Central memory CD8-positive, alpha-beta T cell (primary cell): Measurements from ENCODE around the gene MACC1.

Experiments used
- ATAC-seq: fragments of 150-1000 bp; cut with Tn5 transposase; replicated peaks from 2 replicates; pipeline ENCODE4 v1.10.0; 2022; ENCODE audit warnings: mild to moderate bottlenecking, moderate FRiP score, moderate number of reproducible peaks; ENCODE audit not compliant: poor library complexity, severe bottlenecking; ENCODE audit errors: extremely low read depth
- DNase-seq, 2 donors: peaks; one replicate each; pipeline ENCODE4 v3.0.0; 2021; ENCODE audit warnings: low spot score in 2 of 2
- H3K27ac Mint-ChIP-seq: one replicate; pipeline ENCODE4 v1.8.0; 2022; ENCODE audit warnings: low read depth, mild to moderate bottlenecking, moderate library complexity, mixed read lengths
- H3K27me3 Mint-ChIP-seq: one replicate; pipeline ENCODE4 v1.8.0; 2022; ENCODE audit warnings: mixed read lengths
- H3K36me3 Mint-ChIP-seq: one replicate; pipeline ENCODE4 v1.8.0; 2022; ENCODE audit warnings: mild to moderate bottlenecking, moderate library complexity, mixed read lengths; ENCODE audit not compliant: insufficient read depth
- H3K4me1 Mint-ChIP-seq: one replicate; pipeline ENCODE4 v1.8.0; 2022; ENCODE audit warnings: mixed read lengths
- H3K4me3 Mint-ChIP-seq: one replicate; pipeline ENCODE4 v1.8.0; 2022; ENCODE audit warnings: mild to moderate bottlenecking, moderate library complexity, mixed read lengths
- H3K9me3 Mint-ChIP-seq: one replicate; pipeline ENCODE4 v1.8.0; 2022; ENCODE audit warnings: mixed read lengths

Gene MACC1

DNA sequence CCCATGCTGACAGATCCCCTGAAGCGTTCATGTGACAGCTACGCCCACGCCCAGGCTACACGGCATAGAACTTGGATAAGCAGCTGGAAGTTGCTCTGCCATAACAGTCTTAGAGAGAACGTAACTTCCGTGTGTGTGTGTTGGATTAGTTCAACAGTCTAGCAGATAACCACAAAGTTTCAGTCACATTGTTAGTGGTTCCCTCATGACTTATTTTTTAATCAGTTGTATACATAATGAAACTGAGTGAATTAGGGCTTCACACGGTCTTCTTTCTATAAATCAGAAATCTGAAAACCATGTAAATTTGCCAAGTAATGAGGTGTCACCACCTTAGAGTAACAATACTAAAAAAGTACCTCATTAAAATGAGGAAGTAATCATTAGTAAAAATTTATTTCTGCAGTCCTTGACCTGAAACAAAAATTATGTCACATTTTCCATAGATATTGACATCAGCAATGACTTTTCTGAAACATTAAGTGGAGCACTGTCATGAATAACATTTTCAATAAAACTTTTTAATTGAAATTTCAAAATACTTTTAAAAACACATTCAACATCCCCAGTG, 21.7 kb upstream of the MACC1 start:
- no peaks in the 10 kb centered on the region for H3K36me3 Mint-ChIP-seq
- H3K4me3 Mint-ChIP-seq, result peak overlapping the region; percentile 24
- peak; percentile 60 for ATAC-seq
- no peak overlapping the region for H3K27ac Mint-ChIP-seq
- no peaks in the 10 kb centered on the region for H3K4me1 Mint-ChIP-seq
- H3K9me3 Mint-ChIP-seq, result peaks cover 3% of the 10 kb centered on the region
- no peaks in the 10 kb centered on the region for H3K27me3 Mint-ChIP-seq
- DNase-seq, result no peak

DNA sequence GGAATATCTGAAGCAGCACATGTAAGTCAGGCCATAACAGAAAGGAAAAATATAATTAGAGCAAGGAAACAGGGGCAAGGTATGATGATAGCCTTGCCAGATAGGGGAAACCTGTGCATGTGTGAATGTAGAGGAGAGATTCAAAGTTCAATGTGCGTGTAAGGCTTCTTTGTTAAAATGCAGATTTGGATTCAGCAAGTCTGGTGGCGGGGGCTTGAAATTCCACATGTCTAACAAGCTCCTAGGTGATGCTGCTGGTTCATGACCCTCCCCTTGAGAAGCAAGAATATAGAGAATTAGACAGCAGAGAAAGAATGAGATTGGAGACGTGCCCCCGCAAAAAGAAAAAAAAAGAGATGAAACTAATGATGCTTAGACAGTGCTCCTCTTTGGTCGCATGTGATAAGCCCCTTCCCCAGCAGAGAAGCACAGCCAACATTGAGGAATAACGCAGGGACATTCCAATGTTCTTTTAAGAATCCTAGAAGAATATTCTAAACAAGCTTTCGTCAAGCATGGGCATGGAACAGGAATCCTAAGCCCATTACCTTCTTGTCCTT, 21.1 kb upstream of the MACC1 start:
- no peaks in the 10 kb centered on the region for H3K27me3 Mint-ChIP-seq
- ATAC-seq, result no peak
- H3K9me3 Mint-ChIP-seq, result peaks cover 3% of the 10 kb centered on the region
- no peak overlapping the region for H3K27ac Mint-ChIP-seq
- H3K4me1 Mint-ChIP-seq, result no peaks in the 10 kb centered on the region
- H3K36me3 Mint-ChIP-seq, result no peaks in the 10 kb centered on the region
- peak overlapping the region; percentile 24 for H3K4me3 Mint-ChIP-seq
- no peak for DNase-seq

DNA sequence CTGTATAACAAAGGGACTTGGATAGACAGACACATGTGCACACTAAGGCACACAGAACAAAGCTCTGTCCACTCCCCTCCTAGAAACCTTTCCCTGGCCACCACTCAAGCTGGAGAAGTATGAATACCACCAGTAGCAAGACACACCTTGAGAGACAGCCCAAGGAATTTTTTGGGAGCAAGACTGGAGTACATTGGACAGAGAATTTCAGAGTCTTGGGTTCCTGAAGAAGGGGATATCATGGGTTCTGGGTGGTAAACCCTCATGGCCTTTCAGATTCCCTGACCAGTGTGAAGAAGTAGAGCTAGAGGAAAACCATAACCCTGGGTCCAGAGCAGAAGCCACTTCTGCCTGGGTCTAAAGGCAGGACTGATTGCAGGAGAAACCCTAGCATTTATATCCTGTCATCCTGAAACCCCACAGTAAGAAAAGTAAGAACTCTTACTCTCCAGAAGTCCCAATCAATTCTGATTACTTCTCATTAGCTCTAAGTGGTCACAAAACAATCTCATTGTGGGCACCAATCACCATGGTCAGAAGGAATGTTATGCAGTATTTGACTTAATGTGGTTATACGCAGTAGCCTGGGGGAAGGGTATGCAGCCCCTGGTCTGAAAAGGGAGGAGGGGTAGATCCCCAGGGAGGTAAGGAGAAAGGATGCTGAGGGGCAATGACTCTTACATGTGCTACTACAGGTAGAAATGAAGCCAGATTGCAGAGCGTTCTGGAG, 20.4 kb upstream of the MACC1 start:
- Mint-ChIP-seq H3K27me3 (no peaks in the 10 kb centered on the region), H3K27ac (no peak overlapping the region), H3K36me3 (no peaks in the 10 kb centered on the region), H3K4me3 (no peak overlapping the region), H3K4me1 (no peaks in the 10 kb centered on the region), H3K9me3 (peaks cover 3% of the 10 kb centered on the region)
- DNase-seq, result no peak
- ATAC-seq, result no peak

DNA sequence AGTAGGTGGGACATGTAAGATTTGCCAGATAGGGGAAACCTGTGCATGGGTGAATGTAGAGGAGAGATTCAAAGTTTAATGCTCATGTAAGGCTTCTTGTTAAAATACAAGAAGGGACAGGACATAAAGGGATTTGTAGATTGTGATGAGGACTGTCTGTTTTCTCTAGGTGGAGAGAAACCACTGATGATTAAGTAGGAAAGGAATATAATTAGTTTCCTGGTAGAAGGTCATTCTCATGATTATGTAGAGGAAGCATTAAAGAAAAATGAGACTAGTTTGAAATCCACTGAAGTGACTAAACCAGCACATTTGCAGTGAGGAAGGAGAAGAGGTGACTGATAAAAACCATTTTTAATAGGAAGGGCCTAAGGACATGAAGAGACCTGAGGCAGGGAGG, 19.6 kb upstream of the MACC1 start:
- no peaks in the 10 kb centered on the region for H3K4me1 Mint-ChIP-seq
- no peak for ATAC-seq
- H3K27ac Mint-ChIP-seq, result no peak overlapping the region

DNA sequence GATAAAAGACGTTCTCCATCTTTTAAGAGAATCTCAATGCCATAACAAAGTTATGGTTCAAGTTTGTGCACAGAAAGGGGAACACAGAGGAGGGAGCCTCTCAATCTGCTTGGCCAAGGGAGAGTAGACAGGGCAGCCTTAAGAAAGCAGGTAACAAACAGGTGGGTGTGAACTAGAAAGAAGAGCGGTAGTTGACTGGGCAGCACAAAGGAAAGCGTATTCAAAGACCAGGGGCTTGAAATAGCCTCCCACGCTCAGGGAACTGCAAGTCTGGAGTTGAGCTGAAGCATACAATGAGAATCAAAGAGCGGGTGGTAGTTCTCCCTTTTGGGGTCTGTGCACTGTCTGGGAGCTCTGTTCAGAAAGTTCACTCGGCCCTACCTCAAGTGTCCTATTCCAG, 18.9 kb upstream of the MACC1 start:
- Mint-ChIP-seq H3K27ac (no peak overlapping the region), H3K36me3 (no peaks in the 10 kb centered on the region), H3K9me3 (peaks cover 3% of the 10 kb centered on the region), H3K4me3 (no peak overlapping the region), H3K4me1 (no peaks in the 10 kb centered on the region), H3K27me3 (no peaks in the 10 kb centered on the region)
- no peak for ATAC-seq
- no peak for DNase-seq

More for the DNA sequence above, 19.6 kb upstream of the MACC1 start:
- Mint-ChIP-seq H3K27me3 (no peaks in the 10 kb centered on the region), H3K4me3 (no peak overlapping the region), H3K36me3 (no peaks in the 10 kb centered on the region), H3K9me3 (peaks cover 3% of the 10 kb centered on the region)
- no peak for DNase-seq

DNA sequence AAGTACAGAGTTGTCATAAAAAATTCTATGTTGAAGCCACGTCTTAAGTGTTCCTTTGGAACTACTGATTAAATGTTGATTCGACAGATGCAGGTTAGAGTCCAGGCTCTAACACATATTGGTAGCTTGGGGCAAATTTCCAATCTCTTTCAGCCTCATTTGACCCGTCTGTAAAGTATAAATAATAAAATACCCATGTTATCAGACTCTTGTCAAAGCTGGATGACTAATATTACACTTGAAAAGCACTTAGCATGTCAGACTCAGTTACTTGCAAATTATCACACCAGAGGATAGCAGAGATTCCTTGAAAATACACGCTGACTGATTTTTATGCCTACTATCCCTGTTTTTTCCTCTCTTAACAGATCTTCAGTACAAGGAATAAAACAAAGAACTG, 18.1 kb upstream of the MACC1 start:
- Mint-ChIP-seq H3K36me3 (no peaks in the 10 kb centered on the region), H3K4me3 (no peak overlapping the region), H3K4me1 (no peaks in the 10 kb centered on the region), H3K27me3 (no peaks in the 10 kb centered on the region), H3K27ac (no peak overlapping the region), H3K9me3 (peaks cover 3% of the 10 kb centered on the region)
- DNase-seq, result no peak
- no peak for ATAC-seq

DNA sequence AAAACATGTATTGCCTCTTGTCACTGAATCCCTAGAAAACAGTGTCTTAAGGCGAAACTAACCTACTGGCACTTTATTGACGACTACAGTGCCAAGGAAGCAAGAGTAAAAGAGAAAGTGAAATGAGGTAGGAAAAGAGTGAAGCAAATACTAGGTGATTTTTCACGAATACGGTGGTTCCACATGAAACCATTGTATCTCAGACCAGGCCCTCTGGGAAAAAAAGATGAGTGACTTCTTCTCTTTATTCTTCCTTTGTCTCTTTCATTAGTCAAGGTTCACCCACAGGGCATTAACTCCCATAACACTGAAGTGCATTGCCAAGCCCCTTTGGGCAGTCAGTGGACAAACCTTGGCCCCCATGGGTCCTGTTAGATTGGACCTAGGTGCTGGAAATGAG, 16.2 kb upstream of the MACC1 start:
- Mint-ChIP-seq H3K4me3 (no peak overlapping the region), H3K9me3 (peaks cover 3% of the 10 kb centered on the region), H3K27me3 (no peaks in the 10 kb centered on the region), H3K27ac (no peak overlapping the region), H3K36me3 (no peaks in the 10 kb centered on the region), H3K4me1 (no peaks in the 10 kb centered on the region)
- no peak for ATAC-seq
- no peak for DNase-seq

DNA sequence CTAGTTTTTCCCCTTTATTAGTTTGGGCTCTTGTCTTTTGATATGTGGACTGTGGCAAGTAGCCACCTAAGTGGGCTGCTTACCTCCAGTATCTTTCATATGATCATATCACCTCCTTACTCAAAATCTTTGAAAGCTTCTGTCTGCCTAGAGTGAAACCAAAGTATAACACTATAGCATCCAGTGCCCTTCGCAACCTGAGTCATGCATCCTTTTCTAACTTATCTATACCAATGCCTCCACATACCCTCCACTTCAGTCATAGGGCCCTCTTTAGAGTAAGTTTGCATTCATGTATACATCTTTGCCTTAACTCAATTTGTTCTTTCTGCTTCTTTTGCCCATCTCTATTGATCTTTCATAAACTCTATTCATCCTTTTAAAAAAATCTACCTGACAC, 15.7 kb upstream of the MACC1 start:
- no peak for ATAC-seq
- Mint-ChIP-seq H3K27me3 (no peaks in the 10 kb centered on the region), H3K4me3 (no peak overlapping the region), H3K4me1 (no peaks in the 10 kb centered on the region), H3K9me3 (peaks cover 3% of the 10 kb centered on the region), H3K36me3 (no peaks in the 10 kb centered on the region), H3K27ac (no peak overlapping the region)
- DNase-seq, result no peak

DNA sequence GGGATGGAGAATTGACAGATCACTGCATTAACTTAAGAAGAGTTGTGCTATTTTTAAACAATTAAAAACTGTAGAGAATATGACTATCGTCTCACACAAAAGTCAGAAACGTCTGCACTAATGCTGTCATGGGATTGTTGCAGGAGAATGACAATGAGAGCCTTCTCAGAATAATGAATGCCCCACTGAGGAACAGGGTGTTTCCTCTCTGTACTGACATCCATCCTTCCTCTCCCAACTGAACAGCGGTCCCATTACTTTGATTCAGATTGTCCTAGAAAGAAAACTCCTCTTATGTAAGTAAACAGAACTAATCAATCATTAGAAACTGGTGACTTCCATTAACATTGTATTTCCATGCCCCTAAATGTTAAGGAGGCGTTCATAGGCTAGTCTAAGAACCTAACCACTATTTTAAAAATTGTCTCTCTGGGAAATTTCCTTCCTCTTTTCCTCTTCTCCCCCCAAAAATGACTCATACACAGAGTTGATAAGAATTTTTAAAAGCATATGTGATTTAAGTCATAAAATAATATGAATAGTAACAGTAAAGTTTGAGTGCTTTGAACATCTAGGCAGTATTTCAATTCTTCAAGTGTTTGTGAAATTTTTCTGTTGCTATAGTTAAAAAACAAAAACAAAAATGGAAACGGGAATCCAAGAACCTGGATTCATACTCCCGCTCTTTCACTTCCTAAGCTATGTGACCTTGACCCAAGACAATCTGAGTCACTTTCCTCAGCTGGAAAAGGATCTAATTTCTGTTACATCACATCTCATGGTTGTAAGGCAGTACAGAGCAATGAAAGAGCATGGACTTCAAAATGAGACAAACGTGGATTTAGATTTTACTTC, 12.7 kb upstream of the MACC1 start:
- Mint-ChIP-seq H3K27ac (no peak overlapping the region), H3K27me3 (peaks cover 7% of the 10 kb centered on the region), H3K9me3 (peaks cover 11% of the 10 kb centered on the region), H3K4me3 (no peak overlapping the region), H3K4me1 (no peaks in the 10 kb centered on the region), H3K36me3 (no peaks in the 10 kb centered on the region)
- ATAC-seq, result no peak
- DNase-seq, result no peak

DNA sequence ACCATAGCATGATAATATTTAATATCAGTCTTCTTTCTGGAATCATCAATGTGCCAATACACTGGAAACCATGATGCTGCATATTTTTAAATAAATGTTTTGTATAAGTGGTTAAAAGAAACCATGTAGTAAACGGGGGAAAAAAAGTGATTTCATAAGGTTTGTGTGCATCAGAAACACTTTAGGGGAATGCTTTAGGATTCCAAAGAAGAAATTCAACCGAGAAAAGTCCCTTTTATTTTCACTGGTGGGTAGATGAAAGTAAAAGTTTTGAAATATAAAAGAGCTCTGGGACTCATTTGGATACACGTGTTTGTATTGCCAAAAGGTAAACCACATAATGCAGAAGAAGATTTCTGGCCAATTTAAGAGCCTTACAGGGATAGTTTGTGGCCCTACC, 11.9 kb upstream of the MACC1 start:
- Mint-ChIP-seq H3K9me3 (peaks cover 11% of the 10 kb centered on the region), H3K27me3 (peaks cover 7% of the 10 kb centered on the region)

DNA sequence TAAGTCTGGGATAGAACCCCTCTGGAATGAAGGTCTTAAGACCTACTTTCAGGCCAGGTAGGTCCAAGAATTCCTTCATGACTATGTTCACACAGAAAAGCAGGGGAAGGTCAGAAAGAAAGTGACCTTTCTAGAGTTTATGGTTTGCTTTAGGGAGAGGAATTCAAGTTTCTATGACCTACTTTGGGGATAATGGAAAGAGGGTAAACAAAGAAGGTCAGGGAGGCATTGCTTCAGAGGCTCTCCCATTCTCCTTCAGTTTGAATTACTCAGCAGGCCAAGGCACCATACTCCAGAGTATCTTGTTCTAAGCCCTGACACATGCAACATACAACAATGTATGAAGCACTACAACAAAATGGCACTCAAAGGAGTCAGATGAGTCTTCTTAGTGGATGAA, 11.5 kb upstream of the MACC1 start:
- Mint-ChIP-seq H3K27ac (no peak overlapping the region), H3K36me3 (no peaks in the 10 kb centered on the region)

More for the DNA sequence above, 11.9 kb upstream of the MACC1 start:
- ATAC-seq (no peak), DNase-seq (no peak)
- Mint-ChIP-seq H3K4me1 (no peaks in the 10 kb centered on the region), H3K36me3 (no peaks in the 10 kb centered on the region), H3K27ac (no peak overlapping the region), H3K4me3 (no peak overlapping the region)

DNA sequence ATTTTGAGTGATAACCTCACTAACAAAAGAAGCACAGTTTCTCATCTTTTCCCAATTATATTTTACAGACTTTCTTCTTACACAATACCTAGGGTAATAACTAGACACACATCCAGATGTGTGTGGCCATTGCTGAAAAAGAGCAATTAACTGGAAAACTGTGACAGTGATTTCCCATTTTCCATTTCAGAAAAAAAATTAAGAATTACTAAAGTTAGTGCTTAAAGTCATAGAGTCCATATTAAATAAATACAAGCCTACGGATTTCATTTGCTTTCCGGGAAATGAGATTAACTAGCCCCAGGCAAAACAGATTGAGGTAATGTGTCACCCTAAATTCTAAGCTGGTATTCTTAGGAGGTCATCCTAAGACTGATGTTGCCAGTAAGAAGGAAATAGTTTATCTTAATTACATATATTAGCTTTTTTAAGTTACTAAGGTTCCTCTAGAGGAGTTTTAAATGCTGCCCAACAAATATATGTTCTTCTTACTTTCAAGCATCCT, 10.2 kb upstream of the MACC1 start:
- H3K36me3 Mint-ChIP-seq, result no peaks in the 10 kb centered on the region
- H3K4me1 Mint-ChIP-seq, result no peaks in the 10 kb centered on the region
- peaks cover 7% of the 10 kb centered on the region for H3K27me3 Mint-ChIP-seq
- peaks cover 11% of the 10 kb centered on the region for H3K9me3 Mint-ChIP-seq
- no peak for DNase-seq
- H3K4me3 Mint-ChIP-seq, result no peak overlapping the region
- ATAC-seq, result no peak
- no peak overlapping the region for H3K27ac Mint-ChIP-seq

More for the DNA sequence above, 11.5 kb upstream of the MACC1 start:
- ATAC-seq, result no peak
- Mint-ChIP-seq H3K4me3 (no peak overlapping the region), H3K27me3 (peaks cover 7% of the 10 kb centered on the region), H3K9me3 (peaks cover 11% of the 10 kb centered on the region), H3K4me1 (no peaks in the 10 kb centered on the region)
- no peak for DNase-seq
